Testis (tissue), 2 donors: Measurements from ENCODE around the gene IFT25.

Experiments used
- POLR2A ChIP-seq: fragments of 450-650 bp; IDR thresholded peaks from one replicate; pipeline ENCODE4 v1.6.1; 2017; ENCODE audit warnings: antibody characterized with exemption, mild to moderate bottlenecking, moderate library complexity
- TF ChIP-seq, protein P1 (sequence below), 3 experiments: fragments of 450-650 bp in 2 of 3; fragments of 200-600 bp in 1 of 3; sonication (generic) in 1 of 3; IDR thresholded peaks; one replicate each; pipeline ENCODE4 v1.5.1; 2016 to 2019; ENCODE audit warnings: antibody characterized with exemption in 3 of 3, mild to moderate bottlenecking in 2 of 3, moderate library complexity in 1 of 3

DNA sequence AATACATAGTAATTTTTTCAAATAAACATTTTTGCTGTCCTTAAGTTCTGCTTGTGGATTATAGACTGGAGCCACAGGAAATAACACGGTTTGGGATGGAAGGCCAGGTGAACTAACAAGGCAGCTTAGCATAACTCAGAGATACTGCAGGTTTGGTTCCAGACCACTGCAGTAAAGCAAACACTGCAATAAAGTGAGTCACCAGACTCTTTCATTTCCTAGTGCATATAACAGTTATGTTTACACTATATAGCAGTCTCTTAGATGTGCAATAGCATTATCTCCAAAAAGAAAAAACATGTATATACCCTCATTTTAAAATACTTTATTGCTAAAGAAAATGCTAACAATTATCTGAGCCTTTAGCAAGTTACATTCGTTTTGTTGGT, 22.6 kb upstream of the IFT25 start:
- TF ChIP-seq, protein P1, sequence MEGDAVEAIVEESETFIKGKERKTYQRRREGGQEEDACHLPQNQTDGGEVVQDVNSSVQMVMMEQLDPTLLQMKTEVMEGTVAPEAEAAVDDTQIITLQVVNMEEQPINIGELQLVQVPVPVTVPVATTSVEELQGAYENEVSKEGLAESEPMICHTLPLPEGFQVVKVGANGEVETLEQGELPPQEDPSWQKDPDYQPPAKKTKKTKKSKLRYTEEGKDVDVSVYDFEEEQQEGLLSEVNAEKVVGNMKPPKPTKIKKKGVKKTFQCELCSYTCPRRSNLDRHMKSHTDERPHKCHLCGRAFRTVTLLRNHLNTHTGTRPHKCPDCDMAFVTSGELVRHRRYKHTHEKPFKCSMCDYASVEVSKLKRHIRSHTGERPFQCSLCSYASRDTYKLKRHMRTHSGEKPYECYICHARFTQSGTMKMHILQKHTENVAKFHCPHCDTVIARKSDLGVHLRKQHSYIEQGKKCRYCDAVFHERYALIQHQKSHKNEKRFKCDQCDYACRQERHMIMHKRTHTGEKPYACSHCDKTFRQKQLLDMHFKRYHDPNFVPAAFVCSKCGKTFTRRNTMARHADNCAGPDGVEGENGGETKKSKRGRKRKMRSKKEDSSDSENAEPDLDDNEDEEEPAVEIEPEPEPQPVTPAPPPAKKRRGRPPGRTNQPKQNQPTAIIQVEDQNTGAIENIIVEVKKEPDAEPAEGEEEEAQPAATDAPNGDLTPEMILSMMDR (IDR thresholded peaks at IDR 0.05): no peak
- TF ChIP-seq POLR2A: no peak
